ENCODE results near the gene ATF6.

Gene ATF6

GRCh38 chr1:161739865-161740566 is 26.1 kb upstream of the ATF6 start:
- no peaks in the 10 kb centered on the region for H3K9me2 ChIP-seq (replicated peaks; ENCODE audit: insufficient read depth, low read length)
- H4K20me1 ChIP-seq (ENCODE audit: insufficient read depth, low read length) = no peaks in the 10 kb centered on the region
- H3K4me3 ChIP-seq (ENCODE audit: low read length) = no peak overlapping the region
- peaks cover 16% of the 10 kb centered on the region for H3K4me1 ChIP-seq (ENCODE audit: low read length)
- no peaks in the 10 kb centered on the region for H3K79me2 ChIP-seq (ENCODE audit: low read length)
- H3K4me2 ChIP-seq (ENCODE audit: low read depth, low read length) = no peak overlapping the region
- no peaks in the 10 kb centered on the region for H3F3A ChIP-seq (ENCODE audit: insufficient read depth, low read length)
- H2AFZ ChIP-seq (ENCODE audit: low read length) = no peak overlapping the region; the same call in 1 of the 2 replicates
- no peaks in the 10 kb centered on the region for H3K27me3 ChIP-seq (replicated peaks; ENCODE audit: insufficient read depth, low read length)
- H3K27ac ChIP-seq (ENCODE audit: low read length) = no peak overlapping the region
- no peak for DNase-seq
- H3K36me3 ChIP-seq (replicated peaks; ENCODE audit: insufficient read depth, low read length) = no peaks in the 10 kb centered on the region
- H3K9me3 ChIP-seq (replicated peaks; ENCODE audit: insufficient read depth, low read length) = no peaks in the 10 kb centered on the region
- no peak overlapping the region for H3K9ac ChIP-seq (ENCODE audit: low read length)
- TF ChIP-seq EZH2 (optimal IDR thresholded peaks at IDR 0.05; ENCODE audit: low read depth, low read length) = no peak
- no peak for TF ChIP-seq EZH2phosphoT487 (IDR thresholded peaks at IDR 0.05; ENCODE audit: low read length)
- TF ChIP-seq CTCF (IDR thresholded peaks at IDR 0.05; ENCODE audit: low read length) = no peak

GRCh38 chr1:161740921-161741320 is 25.2 kb upstream of the ATF6 start:
- DNase-seq = no peak
- Histone ChIP-seq H3K27me3 (replicated peaks; ENCODE audit: insufficient read depth, low read length) (no peaks in the 10 kb centered on the region), H3K4me1 (ENCODE audit: low read length) (peaks cover 16% of the 10 kb centered on the region)

GRCh38 chr1:161743231-161743630 is 22.9 kb upstream of the ATF6 start:
- Histone ChIP-seq H3K9me3 (replicated peaks; ENCODE audit: insufficient read depth, low read length) (no peaks in the 10 kb centered on the region), H3K4me3 (ENCODE audit: low read length) (no peak overlapping the region), H3K27ac (ENCODE audit: low read length) (no peak overlapping the region), H3F3A (ENCODE audit: insufficient read depth, low read length) (no peaks in the 10 kb centered on the region), H3K79me2 (ENCODE audit: low read length) (no peaks in the 10 kb centered on the region), H3K4me2 (ENCODE audit: low read depth, low read length) (no peak overlapping the region), H4K20me1 (ENCODE audit: insufficient read depth, low read length) (no peaks in the 10 kb centered on the region), H2AFZ (ENCODE audit: low read length) (no peak overlapping the region), H3K36me3 (replicated peaks; ENCODE audit: insufficient read depth, low read length) (no peaks in the 10 kb centered on the region), H3K4me1 (ENCODE audit: low read length) (peaks cover 16% of the 10 kb centered on the region), H3K27me3 (replicated peaks; ENCODE audit: insufficient read depth, low read length) (no peaks in the 10 kb centered on the region), H3K9me2 (replicated peaks; ENCODE audit: insufficient read depth, low read length) (no peaks in the 10 kb centered on the region), H3K9ac (ENCODE audit: low read length) (no peak overlapping the region)
- TF ChIP-seq CTCF (IDR thresholded peaks at IDR 0.05; ENCODE audit: low read length) (no peak), EZH2 (optimal IDR thresholded peaks at IDR 0.05; ENCODE audit: low read depth, low read length) (no peak), EZH2phosphoT487 (IDR thresholded peaks at IDR 0.05; ENCODE audit: low read length) (no peak)
- no peak for DNase-seq

More at GRCh38 chr1:161740921-161741320, 25.2 kb upstream of the ATF6 start:
- Histone ChIP-seq H3K79me2 (ENCODE audit: low read length) (no peaks in the 10 kb centered on the region), H3K4me2 (ENCODE audit: low read depth, low read length) (no peak overlapping the region), H3K9me2 (replicated peaks; ENCODE audit: insufficient read depth, low read length) (no peaks in the 10 kb centered on the region), H3F3A (ENCODE audit: insufficient read depth, low read length) (no peaks in the 10 kb centered on the region), H2AFZ (ENCODE audit: low read length) (no peak overlapping the region), H3K9me3 (replicated peaks; ENCODE audit: insufficient read depth, low read length) (no peaks in the 10 kb centered on the region), H3K36me3 (replicated peaks; ENCODE audit: insufficient read depth, low read length) (no peaks in the 10 kb centered on the region), H3K4me3 (ENCODE audit: low read length) (no peak overlapping the region), H3K27ac (ENCODE audit: low read length) (no peak overlapping the region), H4K20me1 (ENCODE audit: insufficient read depth, low read length) (no peaks in the 10 kb centered on the region), H3K9ac (ENCODE audit: low read length) (no peak overlapping the region)
- TF ChIP-seq EZH2phosphoT487 (IDR thresholded peaks at IDR 0.05; ENCODE audit: low read length) = no peak
- TF ChIP-seq CTCF (IDR thresholded peaks at IDR 0.05; ENCODE audit: low read length) = no peak
- no peak for TF ChIP-seq EZH2 (optimal IDR thresholded peaks at IDR 0.05; ENCODE audit: low read depth, low read length)

All from MM.1S (cell line).